Left lung (tissue), 10 donors: ENCODE data around the gene AUTS2. TPM values are rescaled to one million over a fixed set of nuclear protein-coding genes. Genes with fewer than 3 reads are reported as not detected.

Experiments used
- ATAC-seq: fragments of 200-7000 bp; cut with Tn5 transposase; one replicate; pipeline ENCODE4 v1.9.1; 2020; ENCODE audit warnings: moderate library complexity
- DNase-seq, 4 donors: peaks; one replicate each; pipeline ENCODE4 v3.0.0-alpha.2; 2013 to 2020
- H3K27ac ChIP-seq, 2 donors: fragments of 200-600 bp; sonication (generic) in 1 of 2; one replicate each; pipeline versions ENCODE4 v1.5.0 to v1.8.0; 2020 to 2021
- H3K27me3 ChIP-seq, 2 donors: fragments of 200-600 bp; sonication (generic) in 1 of 2; one replicate each; pipeline versions ENCODE4 v1.5.0 to v1.8.0; 2020 to 2021
- H3K36me3 ChIP-seq, 2 donors: fragments of 200-600 bp; sonication (generic) in 1 of 2; one replicate each; pipeline versions ENCODE4 v1.5.0 to v1.8.0; 2020 to 2021
- H3K4me1 ChIP-seq, 2 donors: fragments of 200-600 bp; one replicate each; pipeline ENCODE4 v1.8.0; 2021
- H3K4me3 ChIP-seq, 2 donors: fragments of 200-600 bp; sonication (generic) in 1 of 2; one replicate each; pipeline versions ENCODE4 v1.5.0 to v1.8.0; 2020 to 2021; ENCODE audit warnings: mild to moderate bottlenecking in 1 of 2
- H3K9me3 ChIP-seq, 2 donors: fragments of 200-600 bp; sonication (generic) in 1 of 2; one replicate each; pipeline versions ENCODE4 v1.5.0 to v1.8.0; 2020 to 2021
- intact Hi-C, 2 donors: fragments of 100-400 bp; cut with DNase I; formaldehyde crosslinking; loops; one replicate each; pipeline versions ENCODE4 v1.11.2 to v1.14.2; 2022
- polyA plus RNA-seq, 6 donors: library from polyadenylated mRNA; unstranded; fragments of 120-200 nt; gene quantifications; one replicate each; pipeline ENCODE4 v1.2.1, GENCODE V29; 2013; ENCODE audit not compliant: insufficient read length in 6 of 6
- total RNA-seq, 2 donors: library from RNA; stranded (reverse); fragmentation: NEBNext Ultra II Directional; extraction: Animal tissue kit (Norgen Biotek cat#: 25700); gene quantifications; one replicate each; pipeline ENCODE4 v1.2.1, GENCODE V29; 2021
- TF ChIP-seq, protein P1 (sequence below), 2 donors: fragments of 200-600 bp; sonication (generic) in 1 of 2; IDR thresholded peaks; one replicate each; pipeline versions ENCODE4 v1.5.0 to v1.8.0; 2021; ENCODE audit warnings: antibody characterized with exemption in 2 of 2
- donor health status: DM: no; HTN: yes; CAD: no.
- donor health status: DM: no; HTN: no; CAD: no.

Gene AUTS2
- total and polyA plus RNA-seq, 8 donors: 40.4 to 119 (median 103) TPM

DNA sequence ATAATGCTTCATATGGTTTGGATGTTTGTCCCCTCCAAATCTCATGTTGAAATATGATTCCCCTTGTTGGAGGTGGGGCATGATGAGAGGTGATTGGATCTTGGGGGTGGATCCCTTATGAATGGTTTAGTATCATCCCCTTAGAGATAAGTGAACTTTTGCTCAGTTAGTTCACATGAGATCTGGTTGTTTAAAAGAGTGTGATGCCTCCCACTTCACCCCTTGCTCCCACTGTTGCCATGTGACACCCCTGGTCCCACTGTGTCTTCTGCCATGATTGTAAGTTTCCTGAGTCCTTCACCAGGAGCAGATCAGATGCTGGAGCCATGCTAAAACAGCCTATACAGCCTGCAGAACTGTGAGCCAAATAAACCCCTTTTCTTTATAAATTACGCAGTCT, 13.1 kb upstream of the AUTS2 start:
- Histone ChIP-seq H3K36me3 (no peaks in the 10 kb centered on the region), H3K9me3 (no peaks in the 10 kb centered on the region), H3K27me3 (no peaks in the 10 kb centered on the region), H3K4me1 (no peaks in the 10 kb centered on the region), H3K27ac (no peak overlapping the region), H3K4me3 (no peak overlapping the region)
- TF ChIP-seq, protein P1, sequence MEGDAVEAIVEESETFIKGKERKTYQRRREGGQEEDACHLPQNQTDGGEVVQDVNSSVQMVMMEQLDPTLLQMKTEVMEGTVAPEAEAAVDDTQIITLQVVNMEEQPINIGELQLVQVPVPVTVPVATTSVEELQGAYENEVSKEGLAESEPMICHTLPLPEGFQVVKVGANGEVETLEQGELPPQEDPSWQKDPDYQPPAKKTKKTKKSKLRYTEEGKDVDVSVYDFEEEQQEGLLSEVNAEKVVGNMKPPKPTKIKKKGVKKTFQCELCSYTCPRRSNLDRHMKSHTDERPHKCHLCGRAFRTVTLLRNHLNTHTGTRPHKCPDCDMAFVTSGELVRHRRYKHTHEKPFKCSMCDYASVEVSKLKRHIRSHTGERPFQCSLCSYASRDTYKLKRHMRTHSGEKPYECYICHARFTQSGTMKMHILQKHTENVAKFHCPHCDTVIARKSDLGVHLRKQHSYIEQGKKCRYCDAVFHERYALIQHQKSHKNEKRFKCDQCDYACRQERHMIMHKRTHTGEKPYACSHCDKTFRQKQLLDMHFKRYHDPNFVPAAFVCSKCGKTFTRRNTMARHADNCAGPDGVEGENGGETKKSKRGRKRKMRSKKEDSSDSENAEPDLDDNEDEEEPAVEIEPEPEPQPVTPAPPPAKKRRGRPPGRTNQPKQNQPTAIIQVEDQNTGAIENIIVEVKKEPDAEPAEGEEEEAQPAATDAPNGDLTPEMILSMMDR (IDR thresholded peaks at IDR 0.05): no peak
- DNase-seq (no peak), ATAC-seq (no peak)
- intact Hi-C loops: no loop called here

DNA sequence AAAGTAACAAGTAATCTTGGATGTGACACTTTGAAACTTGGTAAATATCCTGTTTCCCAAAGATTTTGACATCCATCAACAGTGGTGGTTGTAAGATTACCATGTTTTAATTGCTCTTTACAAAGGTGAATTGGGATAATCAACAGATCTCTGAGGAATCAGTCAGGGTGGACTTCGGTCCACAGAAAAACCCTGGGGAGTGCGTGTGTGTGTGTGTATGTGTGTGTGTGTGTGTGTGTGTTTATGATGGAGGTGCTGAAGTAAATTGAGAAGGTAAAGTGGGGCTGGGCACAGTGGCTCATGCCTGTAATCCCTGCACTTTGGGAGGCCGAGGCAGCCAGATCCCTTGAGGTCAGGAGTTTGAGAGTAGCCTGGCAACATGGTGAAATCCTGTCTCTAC, 12.0 kb upstream of the AUTS2 start:
- H3K9me3 ChIP-seq: no peaks in the 10 kb centered on the region

DNA sequence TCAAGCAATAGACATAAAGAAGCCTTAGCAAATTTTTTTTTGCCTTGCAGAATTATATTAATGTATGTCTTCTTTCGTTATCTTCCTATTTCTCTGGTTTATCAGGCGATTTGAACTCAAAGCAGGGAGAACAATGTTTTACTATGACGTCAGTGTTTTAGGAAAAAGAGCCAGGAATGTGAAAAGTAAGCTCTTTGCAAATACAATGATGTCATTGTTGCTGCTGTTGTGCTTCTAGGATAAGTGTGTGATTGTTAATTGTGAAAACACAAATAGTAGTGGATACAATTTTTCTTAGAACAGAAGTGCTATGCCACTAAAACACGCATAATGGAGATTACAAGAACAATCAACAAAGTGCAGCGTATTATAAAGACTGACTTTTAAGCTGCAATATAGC, 9.5 kb upstream of the AUTS2 start:
- Histone ChIP-seq H3K27me3 (no peaks in the 10 kb centered on the region), H3K36me3 (no peaks in the 10 kb centered on the region), H3K4me1 (no peaks in the 10 kb centered on the region), H3K9me3 (no peaks in the 10 kb centered on the region), H3K27ac (no peak overlapping the region), H3K4me3 (no peak overlapping the region)
- ATAC-seq: no peak
- intact Hi-C loops: no loop called here
- TF ChIP-seq, protein P1 (IDR thresholded peaks at IDR 0.05): no peak
- no peak for DNase-seq

More for the DNA sequence above, 12.0 kb upstream of the AUTS2 start:
- H3K27me3 ChIP-seq: no peaks in the 10 kb centered on the region
- DNase-seq: no peak
- no peaks in the 10 kb centered on the region for H3K36me3 ChIP-seq
- H3K27ac ChIP-seq: no peak overlapping the region
- intact Hi-C loops: no loop called here
- no peaks in the 10 kb centered on the region for H3K4me1 ChIP-seq
- TF ChIP-seq, protein P1 (IDR thresholded peaks at IDR 0.05): no peak
- H3K4me3 ChIP-seq: no peak overlapping the region
- no peak for ATAC-seq

DNA sequence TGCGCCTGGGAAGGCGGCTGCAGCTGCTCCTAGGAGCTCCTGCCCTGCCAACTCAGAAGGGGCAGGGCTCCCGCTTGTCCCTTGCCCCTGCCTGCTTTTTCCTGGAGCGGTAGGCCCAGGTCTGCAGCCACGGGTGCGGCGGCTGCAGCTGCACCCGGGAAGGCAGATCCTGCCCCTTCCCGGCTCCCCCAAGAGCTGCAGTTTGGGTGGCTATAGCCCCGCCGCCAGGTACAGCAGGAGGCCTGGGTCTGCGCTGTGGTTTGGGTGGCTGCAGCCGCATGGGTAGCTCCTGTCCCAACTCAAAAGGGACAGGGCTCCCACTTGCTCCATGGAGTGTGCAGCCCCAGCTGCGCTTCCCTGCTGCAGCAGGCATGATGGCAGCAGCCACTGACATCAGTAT, 6.5 kb upstream of the AUTS2 start:
- Histone ChIP-seq H3K4me1 (no peaks in the 10 kb centered on the region), H3K4me3 (no peak overlapping the region), H3K27ac (no peak overlapping the region), H3K36me3 (no peaks in the 10 kb centered on the region), H3K27me3 (peaks cover 0 to 10% of the 10 kb centered on the region in 2 donors), H3K9me3 (no peaks in the 10 kb centered on the region)
- DNase-seq: peak in 1 of 4 donors; percentile 70
- TF ChIP-seq, protein P1 (IDR thresholded peaks at IDR 0.05): no peak
- ATAC-seq: no peak
- intact Hi-C loops: no loop called here

DNA sequence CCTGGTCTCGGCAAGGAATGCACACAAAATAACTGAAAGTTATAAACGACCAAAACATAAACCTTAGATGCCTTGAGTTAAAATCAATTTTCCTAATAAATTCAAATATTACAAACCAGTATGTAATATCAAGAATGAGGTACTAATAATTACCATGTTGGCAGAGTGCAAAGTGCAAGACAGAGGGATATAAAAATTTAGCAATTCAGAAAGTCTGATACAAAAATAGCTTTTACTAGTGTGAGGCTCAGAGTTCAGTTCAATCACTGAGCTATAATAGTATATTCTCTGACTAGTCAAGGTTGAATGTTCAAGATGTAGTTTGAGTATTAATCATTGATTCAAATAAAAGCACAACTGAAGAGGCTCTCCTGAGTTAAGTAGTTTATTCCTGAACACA, 4.8 kb upstream of the AUTS2 start:
- H3K9me3 ChIP-seq: no peaks in the 10 kb centered on the region
- H3K27ac ChIP-seq: no peak overlapping the region
- TF ChIP-seq, protein P1 (IDR thresholded peaks at IDR 0.05): no peak
- H3K4me1 ChIP-seq: peaks cover 0 to 10% of the 10 kb centered on the region in 2 donors
- intact Hi-C loops: no loop called here
- ATAC-seq (no peak), DNase-seq (no peak)
- no peak overlapping the region for H3K4me3 ChIP-seq
- H3K27me3 ChIP-seq: peaks cover 0 to 27% of the 10 kb centered on the region in 2 donors
- H3K36me3 ChIP-seq: no peaks in the 10 kb centered on the region
